ENCODE data around the gene RALY. TPM values are rescaled to one million over a fixed set of nuclear protein-coding genes. Genes with fewer than 3 reads are reported as not detected.

The RALY gene
- total RNA-seq, 1 experiment from 2014 or later, result 119 TPM

DNA sequence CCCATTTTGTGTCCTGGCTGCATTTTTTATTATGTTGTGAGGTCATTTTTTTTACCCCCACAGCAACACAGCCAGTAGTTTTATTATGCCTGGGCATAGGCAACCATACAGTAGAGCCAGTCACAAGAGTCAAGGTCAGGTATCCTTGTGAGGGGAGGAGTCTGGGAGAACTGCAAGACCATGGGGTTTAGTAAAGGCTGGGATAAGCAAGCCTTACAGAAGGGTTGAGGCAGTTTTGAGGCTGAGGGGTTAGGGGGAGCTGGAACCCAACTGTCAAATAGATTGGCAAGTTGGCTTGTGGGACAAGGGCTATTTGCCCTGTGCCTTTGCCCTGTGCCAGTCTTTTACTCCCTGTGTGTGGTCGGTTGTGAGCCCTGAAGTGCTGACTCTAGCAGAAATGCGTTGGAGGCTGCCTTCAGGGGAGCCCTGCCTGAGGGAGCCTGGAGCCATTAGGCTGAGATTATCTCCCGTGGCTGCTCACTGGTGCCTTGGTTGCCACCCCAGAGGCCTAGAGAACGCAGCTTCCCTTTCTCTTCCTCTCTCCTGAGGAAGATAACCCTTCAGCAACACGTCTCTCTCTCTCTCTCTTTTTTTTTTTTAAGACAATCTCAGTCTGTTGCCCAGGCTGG lies 31.1 kb downstream of the RALY start:
- POLR2A ChIA-PET, result no interaction called here
- Histone ChIP-seq H3K4me1 (ENCODE audit: control insufficient read depth in 1 of 2, insufficient read depth in 2 of 2, low read length in 2 of 2) (peaks cover 7 to 14% of the 10 kb centered on the region in 2 experiments; a peak in 3 of 4 replicates), H3K79me2 (ENCODE audit: insufficient read depth, low read length) (peaks cover 86% of the 10 kb centered on the region), H4K20me1 (ENCODE audit: insufficient read depth) (peaks cover 7% of the 10 kb centered on the region; the same call in 1 of the 2 replicates), H3K27me3 (ENCODE audit: insufficient read depth, low read length) (no peaks in the 10 kb centered on the region), H3K9me3 (ENCODE audit: control insufficient read depth in 1 of 2, insufficient read depth in 1 of 2, low read depth in 1 of 2, low read length in 2 of 2) (no peaks in the 10 kb centered on the region), H3K36me3 (ENCODE audit: control insufficient read depth in 1 of 2, insufficient read depth in 2 of 2, low read length in 2 of 2) (no peaks in the 10 kb centered on the region), H2AFZ (ENCODE audit: low read depth, low read length, poor library complexity, severe bottlenecking) (no peak overlapping the region), H3K4me3 (replicated peaks in 1 of 2; ENCODE audit: low read depth in 1 of 2, low read length in 2 of 2) (no peak overlapping the region), H3K9ac (ENCODE audit: low read length) (no peak overlapping the region), H3K9me2 (ENCODE audit: insufficient read depth) (no peaks in the 10 kb centered on the region), H3K27ac (ENCODE audit: low read depth, low read length) (no peak overlapping the region), H3K4me2 (ENCODE audit: low read length) (no peak overlapping the region)
- TF ChIP-seq EGR1 (IDR thresholded peaks at IDR 0.05; ENCODE audit: low read depth) (no peak), SRF (IDR thresholded peaks at IDR 0.05; ENCODE audit: low read depth) (no peak), JUND (IDR thresholded peaks at IDR 0.05) (no peak), EZH2 (IDR thresholded peaks at IDR 0.05) (no peak), SP1 (IDR thresholded peaks at IDR 0.05; ENCODE audit: low read depth) (no peak), ELF1 (IDR thresholded peaks at IDR 0.05; ENCODE audit: borderline replicate concordance, low read depth) (no peak), YY1 (IDR thresholded peaks at IDR 0.05; ENCODE audit: extremely low read depth, insufficient replicate concordance, low read depth, low read length) (no peak), POLR2AphosphoS5 (IDR thresholded peaks at IDR 0.05; ENCODE audit: low read depth, low read length) (no peak), RAD21 (IDR thresholded peaks at IDR 0.05; ENCODE audit: low read depth) (no peak), CBX3 (IDR thresholded peaks at IDR 0.05; ENCODE audit: low read depth) (no peak), EZH2phosphoT487 (IDR thresholded peaks at IDR 0.05; ENCODE audit: borderline replicate concordance) (no peak)
- TF ChIP-seq, protein P1, sequence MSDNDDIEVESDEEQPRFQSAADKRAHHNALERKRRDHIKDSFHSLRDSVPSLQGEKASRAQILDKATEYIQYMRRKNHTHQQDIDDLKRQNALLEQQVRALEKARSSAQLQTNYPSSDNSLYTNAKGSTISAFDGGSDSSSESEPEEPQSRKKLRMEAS (IDR thresholded peaks at IDR 0.05), result no peak
- TF ChIP-seq, protein P2, sequence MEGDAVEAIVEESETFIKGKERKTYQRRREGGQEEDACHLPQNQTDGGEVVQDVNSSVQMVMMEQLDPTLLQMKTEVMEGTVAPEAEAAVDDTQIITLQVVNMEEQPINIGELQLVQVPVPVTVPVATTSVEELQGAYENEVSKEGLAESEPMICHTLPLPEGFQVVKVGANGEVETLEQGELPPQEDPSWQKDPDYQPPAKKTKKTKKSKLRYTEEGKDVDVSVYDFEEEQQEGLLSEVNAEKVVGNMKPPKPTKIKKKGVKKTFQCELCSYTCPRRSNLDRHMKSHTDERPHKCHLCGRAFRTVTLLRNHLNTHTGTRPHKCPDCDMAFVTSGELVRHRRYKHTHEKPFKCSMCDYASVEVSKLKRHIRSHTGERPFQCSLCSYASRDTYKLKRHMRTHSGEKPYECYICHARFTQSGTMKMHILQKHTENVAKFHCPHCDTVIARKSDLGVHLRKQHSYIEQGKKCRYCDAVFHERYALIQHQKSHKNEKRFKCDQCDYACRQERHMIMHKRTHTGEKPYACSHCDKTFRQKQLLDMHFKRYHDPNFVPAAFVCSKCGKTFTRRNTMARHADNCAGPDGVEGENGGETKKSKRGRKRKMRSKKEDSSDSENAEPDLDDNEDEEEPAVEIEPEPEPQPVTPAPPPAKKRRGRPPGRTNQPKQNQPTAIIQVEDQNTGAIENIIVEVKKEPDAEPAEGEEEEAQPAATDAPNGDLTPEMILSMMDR (IDR thresholded peaks at IDR 0.05 in 2 of 3, conservative IDR thresholded peaks at IDR 0.05 in 1 of 3; ENCODE audit: borderline replicate concordance in 1 of 3, insufficient read depth in 1 of 3, low read depth in 2 of 3, low read length in 2 of 3), result no peak
- TF ChIP-seq, protein P3, sequence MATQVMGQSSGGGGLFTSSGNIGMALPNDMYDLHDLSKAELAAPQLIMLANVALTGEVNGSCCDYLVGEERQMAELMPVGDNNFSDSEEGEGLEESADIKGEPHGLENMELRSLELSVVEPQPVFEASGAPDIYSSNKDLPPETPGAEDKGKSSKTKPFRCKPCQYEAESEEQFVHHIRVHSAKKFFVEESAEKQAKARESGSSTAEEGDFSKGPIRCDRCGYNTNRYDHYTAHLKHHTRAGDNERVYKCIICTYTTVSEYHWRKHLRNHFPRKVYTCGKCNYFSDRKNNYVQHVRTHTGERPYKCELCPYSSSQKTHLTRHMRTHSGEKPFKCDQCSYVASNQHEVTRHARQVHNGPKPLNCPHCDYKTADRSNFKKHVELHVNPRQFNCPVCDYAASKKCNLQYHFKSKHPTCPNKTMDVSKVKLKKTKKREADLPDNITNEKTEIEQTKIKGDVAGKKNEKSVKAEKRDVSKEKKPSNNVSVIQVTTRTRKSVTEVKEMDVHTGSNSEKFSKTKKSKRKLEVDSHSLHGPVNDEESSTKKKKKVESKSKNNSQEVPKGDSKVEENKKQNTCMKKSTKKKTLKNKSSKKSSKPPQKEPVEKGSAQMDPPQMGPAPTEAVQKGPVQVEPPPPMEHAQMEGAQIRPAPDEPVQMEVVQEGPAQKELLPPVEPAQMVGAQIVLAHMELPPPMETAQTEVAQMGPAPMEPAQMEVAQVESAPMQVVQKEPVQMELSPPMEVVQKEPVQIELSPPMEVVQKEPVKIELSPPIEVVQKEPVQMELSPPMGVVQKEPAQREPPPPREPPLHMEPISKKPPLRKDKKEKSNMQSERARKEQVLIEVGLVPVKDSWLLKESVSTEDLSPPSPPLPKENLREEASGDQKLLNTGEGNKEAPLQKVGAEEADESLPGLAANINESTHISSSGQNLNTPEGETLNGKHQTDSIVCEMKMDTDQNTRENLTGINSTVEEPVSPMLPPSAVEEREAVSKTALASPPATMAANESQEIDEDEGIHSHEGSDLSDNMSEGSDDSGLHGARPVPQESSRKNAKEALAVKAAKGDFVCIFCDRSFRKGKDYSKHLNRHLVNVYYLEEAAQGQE (IDR thresholded peaks at IDR 0.05; ENCODE audit: low read depth), result no peak
- TF ChIP-seq, protein P4, sequence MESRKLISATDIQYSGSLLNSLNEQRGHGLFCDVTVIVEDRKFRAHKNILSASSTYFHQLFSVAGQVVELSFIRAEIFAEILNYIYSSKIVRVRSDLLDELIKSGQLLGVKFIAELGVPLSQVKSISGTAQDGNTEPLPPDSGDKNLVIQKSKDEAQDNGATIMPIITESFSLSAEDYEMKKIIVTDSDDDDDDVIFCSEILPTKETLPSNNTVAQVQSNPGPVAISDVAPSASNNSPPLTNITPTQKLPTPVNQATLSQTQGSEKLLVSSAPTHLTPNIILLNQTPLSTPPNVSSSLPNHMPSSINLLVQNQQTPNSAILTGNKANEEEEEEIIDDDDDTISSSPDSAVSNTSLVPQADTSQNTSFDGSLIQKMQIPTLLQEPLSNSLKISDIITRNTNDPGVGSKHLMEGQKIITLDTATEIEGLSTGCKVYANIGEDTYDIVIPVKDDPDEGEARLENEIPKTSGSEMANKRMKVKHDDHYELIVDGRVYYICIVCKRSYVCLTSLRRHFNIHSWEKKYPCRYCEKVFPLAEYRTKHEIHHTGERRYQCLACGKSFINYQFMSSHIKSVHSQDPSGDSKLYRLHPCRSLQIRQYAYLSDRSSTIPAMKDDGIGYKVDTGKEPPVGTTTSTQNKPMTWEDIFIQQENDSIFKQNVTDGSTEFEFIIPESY (IDR thresholded peaks at IDR 0.05; ENCODE audit: extremely low read depth, insufficient replicate concordance, low read length), result no peak
- intact Hi-C loops (cut with micrococcal nuclease), result no loop called here
- BruUV-seq (replicated peaks), result no TSS peak
- RAD21 ChIA-PET (ENCODE audit: low non-redundant PET in 1 of 2, low total read pairs in 2 of 2, uncharacterized antibody in 2 of 2, unreplicated experiment in 2 of 2), result no interaction called here
- CTCF ChIA-PET, result no interaction called here
- DNase-seq (ENCODE audit: low read depth, low spot score) (no peak), ATAC-seq (no peak)

Measured in HCT116 (cell line).